ENCODE data around the gene SEMA5B. TPM values are rescaled to one million over a fixed set of nuclear protein-coding genes. Genes with fewer than 3 reads are reported as not detected.

SEMA5B gene
- total RNA-seq, 4 donors from 2014 or later: 0.29 to 25.4 (median 4.5) TPM; not detected in 1

GRCh38 chr3:123058505-123058904 is 30.9 kb upstream of the SEMA5B start:
- no peaks in the 10 kb centered on the region for H3K27me3 ChIP-seq
- no peak for DNase-seq
- no peaks in the 10 kb centered on the region for H3K4me1 ChIP-seq
- intact Hi-C loops (cut with DNase I; ENCODE audit: low total_unique reads): no loop called here
- TF ChIP-seq, protein P1, sequence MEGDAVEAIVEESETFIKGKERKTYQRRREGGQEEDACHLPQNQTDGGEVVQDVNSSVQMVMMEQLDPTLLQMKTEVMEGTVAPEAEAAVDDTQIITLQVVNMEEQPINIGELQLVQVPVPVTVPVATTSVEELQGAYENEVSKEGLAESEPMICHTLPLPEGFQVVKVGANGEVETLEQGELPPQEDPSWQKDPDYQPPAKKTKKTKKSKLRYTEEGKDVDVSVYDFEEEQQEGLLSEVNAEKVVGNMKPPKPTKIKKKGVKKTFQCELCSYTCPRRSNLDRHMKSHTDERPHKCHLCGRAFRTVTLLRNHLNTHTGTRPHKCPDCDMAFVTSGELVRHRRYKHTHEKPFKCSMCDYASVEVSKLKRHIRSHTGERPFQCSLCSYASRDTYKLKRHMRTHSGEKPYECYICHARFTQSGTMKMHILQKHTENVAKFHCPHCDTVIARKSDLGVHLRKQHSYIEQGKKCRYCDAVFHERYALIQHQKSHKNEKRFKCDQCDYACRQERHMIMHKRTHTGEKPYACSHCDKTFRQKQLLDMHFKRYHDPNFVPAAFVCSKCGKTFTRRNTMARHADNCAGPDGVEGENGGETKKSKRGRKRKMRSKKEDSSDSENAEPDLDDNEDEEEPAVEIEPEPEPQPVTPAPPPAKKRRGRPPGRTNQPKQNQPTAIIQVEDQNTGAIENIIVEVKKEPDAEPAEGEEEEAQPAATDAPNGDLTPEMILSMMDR (IDR thresholded peaks at IDR 0.05): no peak
- TF ChIP-seq POLR2A (IDR thresholded peaks at IDR 0.05): no peak
- no peak overlapping the region for H3K27ac ChIP-seq
- no peaks in the 10 kb centered on the region for H3K9me3 ChIP-seq
- no peak overlapping the region for H3K4me3 ChIP-seq
- no peaks in the 10 kb centered on the region for H3K36me3 ChIP-seq

DNA sequence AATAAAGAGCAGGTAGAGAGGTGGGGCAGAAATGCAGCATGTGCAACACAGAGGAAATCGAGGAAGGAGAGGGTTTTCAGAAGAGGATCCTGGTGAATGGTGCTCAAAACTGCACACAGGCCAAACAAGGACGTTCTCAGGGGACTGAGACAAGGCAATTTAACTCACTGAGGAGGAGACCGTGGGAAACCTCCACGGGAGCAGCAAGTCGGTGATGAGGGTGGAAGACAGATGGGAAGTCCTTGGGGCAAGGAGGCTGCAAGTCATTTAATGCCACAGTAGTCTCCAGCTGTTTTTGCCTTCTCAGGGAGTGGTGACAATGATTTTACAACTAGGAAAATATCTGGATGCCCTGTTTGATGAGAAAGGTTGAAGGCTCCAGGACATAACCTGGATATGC is 27.8 kb upstream of the SEMA5B start:
- H3K36me3 ChIP-seq: no peaks in the 10 kb centered on the region
- no peaks in the 10 kb centered on the region for H3K27me3 ChIP-seq
- no peak for DNase-seq
- no peaks in the 10 kb centered on the region for H3K9me3 ChIP-seq
- no peaks in the 10 kb centered on the region for H3K4me1 ChIP-seq
- TF ChIP-seq, protein P1 (IDR thresholded peaks at IDR 0.05): no peak
- TF ChIP-seq POLR2A (IDR thresholded peaks at IDR 0.05): no peak
- H3K4me3 ChIP-seq: no peak overlapping the region
- intact Hi-C loops (cut with DNase I; ENCODE audit: low total_unique reads): no loop called here
- no peak overlapping the region for H3K27ac ChIP-seq

GRCh38 chr3:123054931-123055330 is 27.4 kb upstream of the SEMA5B start:
- no peak for DNase-seq
- Histone ChIP-seq H3K36me3 (no peaks in the 10 kb centered on the region), H3K9me3 (no peaks in the 10 kb centered on the region), H3K4me3 (no peak overlapping the region), H3K4me1 (no peaks in the 10 kb centered on the region), H3K27me3 (no peaks in the 10 kb centered on the region), H3K27ac (no peak overlapping the region)
- TF ChIP-seq, protein P1 (IDR thresholded peaks at IDR 0.05): no peak
- TF ChIP-seq POLR2A (IDR thresholded peaks at IDR 0.05): no peak
- intact Hi-C loops (cut with DNase I; ENCODE audit: low total_unique reads): no loop called here

- H3K4me1 ChIP-seq: no peaks in the 10 kb centered on the region
- H3K36me3 ChIP-seq: no peaks in the 10 kb centered on the region
- no peak overlapping the region for H3K4me3 ChIP-seq
- no peaks in the 10 kb centered on the region for H3K9me3 ChIP-seq
- H3K27me3 ChIP-seq: no peaks in the 10 kb centered on the region
- no peak for TF ChIP-seq POLR2A (IDR thresholded peaks at IDR 0.05)
- DNase-seq: no peak
- H3K27ac ChIP-seq: no peak overlapping the region
- intact Hi-C loops (cut with DNase I; ENCODE audit: low total_unique reads): no loop called here
Measured at GRCh38 chr3:123054109-123054778, 26.7 kb upstream of the SEMA5B start.

DNA sequence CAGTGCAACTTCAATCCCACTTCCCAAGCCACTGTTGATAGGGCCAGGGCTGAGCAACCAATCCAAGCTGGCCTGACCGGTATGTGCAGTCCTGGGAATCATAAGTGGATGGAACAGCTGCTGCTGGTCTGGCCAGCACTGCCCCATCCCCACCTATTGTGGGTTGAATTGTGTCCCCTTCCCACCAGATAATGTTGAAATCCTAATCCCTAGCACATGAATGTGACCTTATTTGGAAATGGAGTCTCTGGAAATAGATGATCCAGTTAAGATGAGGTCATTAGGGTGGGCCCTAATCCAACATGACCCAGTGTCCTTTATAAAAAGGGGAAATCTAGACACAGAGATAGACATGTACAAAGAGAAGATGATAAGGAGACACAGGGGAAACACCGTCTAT is 25.5 kb upstream of the SEMA5B start:
- H3K27ac ChIP-seq: no peak overlapping the region
- no peaks in the 10 kb centered on the region for H3K27me3 ChIP-seq
- DNase-seq: no peak
- TF ChIP-seq POLR2A (IDR thresholded peaks at IDR 0.05): no peak
- TF ChIP-seq, protein P1 (IDR thresholded peaks at IDR 0.05): no peak
- no peaks in the 10 kb centered on the region for H3K9me3 ChIP-seq
- H3K4me1 ChIP-seq: no peaks in the 10 kb centered on the region
- H3K4me3 ChIP-seq: no peak overlapping the region
- no peaks in the 10 kb centered on the region for H3K36me3 ChIP-seq
- intact Hi-C loops (cut with DNase I; ENCODE audit: low total_unique reads): no loop called here

DNA sequence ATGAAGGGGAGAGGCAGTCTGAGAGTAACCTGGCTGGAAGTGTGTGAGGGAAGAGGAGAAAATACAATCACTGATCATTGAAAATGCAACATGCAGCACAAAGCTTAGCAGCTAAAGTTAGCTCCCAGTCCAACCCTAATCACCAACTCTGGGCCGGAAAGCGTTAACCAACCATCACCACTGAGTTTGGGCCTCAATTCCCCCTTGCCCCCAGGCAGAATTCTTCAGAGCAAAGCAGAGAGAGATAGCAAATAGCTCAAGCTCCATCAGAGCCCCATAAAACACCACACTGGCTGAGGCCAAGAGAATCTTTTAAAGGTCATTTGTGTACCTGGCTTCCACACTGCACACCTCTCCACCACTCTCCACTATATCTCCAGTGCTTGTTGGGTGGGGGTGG is 23.1 kb upstream of the SEMA5B start:
- no peak for DNase-seq
- H3K4me3 ChIP-seq: no peak overlapping the region
- intact Hi-C loops (cut with DNase I; ENCODE audit: low total_unique reads): no loop called here
- H3K36me3 ChIP-seq: no peaks in the 10 kb centered on the region
- no peak for TF ChIP-seq POLR2A (IDR thresholded peaks at IDR 0.05)
- TF ChIP-seq, protein P1 (IDR thresholded peaks at IDR 0.05): no peak
- H3K27me3 ChIP-seq: no peaks in the 10 kb centered on the region
- no peak overlapping the region for H3K27ac ChIP-seq
- H3K9me3 ChIP-seq: no peaks in the 10 kb centered on the region
- no peaks in the 10 kb centered on the region for H3K4me1 ChIP-seq

Data from uterus (tissue), 4 donors.